Measurements from ENCODE around the gene GPC5. TPM values are rescaled to one million over a fixed set of nuclear protein-coding genes. Genes with fewer than 3 reads are reported as not detected.

Gene GPC5
- total RNA-seq, 1 donor from 2014 or later, result 0.28 TPM

GRCh38 chr13:92355213-92355612 is 956.8 kb downstream of the GPC5 start:
- H3K4me1 Mint-ChIP-seq, result no peaks in the 10 kb centered on the region
- no peak for DNase-seq (ENCODE audit: low read depth, low spot score)
- H3K27me3 Mint-ChIP-seq (ENCODE audit: low read depth), result no peaks in the 10 kb centered on the region
- H3K27ac Mint-ChIP-seq (ENCODE audit: unreplicated experiment), result no peak overlapping the region
- no peak overlapping the region for H3K4me3 Mint-ChIP-seq
- H3K36me3 Mint-ChIP-seq (ENCODE audit: low read depth), result no peaks in the 10 kb centered on the region
- H3K9me3 Mint-ChIP-seq, result peaks cover 7% of the 10 kb centered on the region
- peak; percentile 28 for TF ChIP-seq CTCF (conservative IDR thresholded peaks at IDR 0.05)

GRCh38 chr13:92362717-92363116 is 964.3 kb downstream of the GPC5 start:
- TF ChIP-seq CTCF (conservative IDR thresholded peaks at IDR 0.05), result no peak
- Mint-ChIP-seq H3K27ac (ENCODE audit: unreplicated experiment) (no peak overlapping the region), H3K4me3 (no peak overlapping the region), H3K27me3 (ENCODE audit: low read depth) (no peaks in the 10 kb centered on the region), H3K9me3 (peaks cover 7% of the 10 kb centered on the region), H3K36me3 (ENCODE audit: low read depth) (no peaks in the 10 kb centered on the region), H3K4me1 (no peaks in the 10 kb centered on the region)
- no peak for DNase-seq (ENCODE audit: low read depth, low spot score)

- no peak for DNase-seq (ENCODE audit: low read depth, low spot score)
- Mint-ChIP-seq H3K9me3 (peaks cover 2% of the 10 kb centered on the region), H3K36me3 (ENCODE audit: low read depth) (no peaks in the 10 kb centered on the region), H3K27ac (ENCODE audit: unreplicated experiment) (no peak overlapping the region), H3K4me3 (no peak overlapping the region), H3K27me3 (ENCODE audit: low read depth) (no peaks in the 10 kb centered on the region), H3K4me1 (no peaks in the 10 kb centered on the region)
- TF ChIP-seq CTCF (conservative IDR thresholded peaks at IDR 0.05), result no peak
These were observed 967.5 kb downstream of the GPC5 start for GRCh38 chr13:92365904-92366303.

GRCh38 chr13:92377396-92377795 is 979.0 kb downstream of the GPC5 start:
- no peaks in the 10 kb centered on the region for H3K4me1 Mint-ChIP-seq
- TF ChIP-seq CTCF (conservative IDR thresholded peaks at IDR 0.05), result no peak
- H3K9me3 Mint-ChIP-seq, result no peaks in the 10 kb centered on the region

GRCh38 chr13:92379371-92379770 is 981.0 kb downstream of the GPC5 start:
- no peak overlapping the region for H3K4me3 Mint-ChIP-seq
- TF ChIP-seq CTCF (conservative IDR thresholded peaks at IDR 0.05), result no peak
- H3K4me1 Mint-ChIP-seq, result no peaks in the 10 kb centered on the region
- no peaks in the 10 kb centered on the region for H3K9me3 Mint-ChIP-seq
- no peaks in the 10 kb centered on the region for H3K27me3 Mint-ChIP-seq (ENCODE audit: low read depth)
- no peaks in the 10 kb centered on the region for H3K36me3 Mint-ChIP-seq (ENCODE audit: low read depth)
- H3K27ac Mint-ChIP-seq (ENCODE audit: unreplicated experiment), result no peak overlapping the region
- no peak for DNase-seq (ENCODE audit: low read depth, low spot score)

More at GRCh38 chr13:92377396-92377795, 979.0 kb downstream of the GPC5 start:
- DNase-seq (ENCODE audit: low read depth, low spot score), result no peak
- Mint-ChIP-seq H3K27ac (ENCODE audit: unreplicated experiment) (no peak overlapping the region), H3K27me3 (ENCODE audit: low read depth) (no peaks in the 10 kb centered on the region), H3K36me3 (ENCODE audit: low read depth) (no peaks in the 10 kb centered on the region), H3K4me3 (no peak overlapping the region)

GRCh38 chr13:92384410-92384809 is 986.0 kb downstream of the GPC5 start:
- H3K36me3 Mint-ChIP-seq (ENCODE audit: low read depth), result no peaks in the 10 kb centered on the region
- H3K9me3 Mint-ChIP-seq, result no peaks in the 10 kb centered on the region
- no peak overlapping the region for H3K4me3 Mint-ChIP-seq
- peaks cover 21% of the 10 kb centered on the region for H3K27me3 Mint-ChIP-seq (ENCODE audit: low read depth)
- no peak for DNase-seq (ENCODE audit: low read depth, low spot score)
- H3K27ac Mint-ChIP-seq (ENCODE audit: unreplicated experiment), result no peak overlapping the region
- no peak for TF ChIP-seq CTCF (conservative IDR thresholded peaks at IDR 0.05)
- no peaks in the 10 kb centered on the region for H3K4me1 Mint-ChIP-seq
